Uterus (tissue), 4 donors: Measurements from ENCODE around the gene CEP104. TPM values are rescaled to one million over a fixed set of nuclear protein-coding genes. Genes with fewer than 3 reads are reported as not detected.

Source experiments
- DNase-seq, 2 donors: peaks; one replicate each; pipeline ENCODE4 v3.0.0-alpha.2; 2019 to 2020
- H3K27ac ChIP-seq, 2 donors: fragments of 200-600 bp; sonication (generic); 1 replicate in 1 of 2; 2 replicates in 1 of 2; pipeline ENCODE4 v1.5.1; 2016 to 2018
- H3K27me3 ChIP-seq, 2 donors: fragments of 200-600 bp; sonication (generic); one replicate each; pipeline ENCODE4 v1.5.1; 2018 to 2019; ENCODE audit warnings: control low read depth in 1 of 2
- H3K36me3 ChIP-seq, 2 donors: fragments of 200-600 bp; sonication (generic); one replicate each; pipeline ENCODE4 v1.5.1; 2019; ENCODE audit warnings: control low read depth in 1 of 2
- H3K4me1 ChIP-seq, 2 donors: fragments of 200-600 bp; sonication (generic); one replicate each; pipeline ENCODE4 v1.5.1; 2018 to 2019; ENCODE audit warnings: control low read depth in 1 of 2
- H3K4me3 ChIP-seq, 2 donors: fragments of 200-600 bp; sonication (generic); 1 replicate in 1 of 2; 2 replicates in 1 of 2; pipeline ENCODE4 v1.5.1; 2018 to 2019; ENCODE audit warnings: mild to moderate bottlenecking in 1 of 2
- H3K9me3 ChIP-seq, 2 donors: fragments of 200-600 bp; sonication (generic); one replicate each; pipeline ENCODE4 v1.5.1; 2019; ENCODE audit warnings: control low read depth in 1 of 2
- CTCF ChIP-seq, 4 experiments: fragments of 200-600 bp in 2 of 4; fragments of 450-650 bp in 2 of 4; sonication (generic) in 2 of 4; IDR thresholded peaks; one replicate each; pipeline ENCODE4 v1.5.1; 2016 to 2019; ENCODE audit warnings: antibody characterized with exemption in 4 of 4, mild to moderate bottlenecking in 2 of 4, moderate library complexity in 1 of 4
- POLR2A ChIP-seq, 2 donors: fragments of 450-650 bp; IDR thresholded peaks; one replicate each; pipeline ENCODE4 v1.6.1; 2016; ENCODE audit warnings: antibody characterized with exemption in 2 of 2, mild to moderate bottlenecking in 1 of 2, moderate library complexity in 1 of 2
- intact Hi-C: fragments of 100-400 bp; cut with DNase I; formaldehyde crosslinking; loops from one replicate; pipeline ENCODE4 v1.15.1; 2023; ENCODE audit warnings: low total_unique reads
- total RNA-seq, 4 donors: library from RNA; depleted of rRNA in 3 of 4; stranded (reverse); fragments of >200 nt in 3 of 4; gene quantifications; one replicate each; pipeline versions ENCODE4 v1.1.0 to v1.2.4, GENCODE V29; 2014 to 2023
- donor health status: DM: yes; HTN: yes; CAD: no.

CEP104 gene
- total RNA-seq, 4 donors from 2014 or later: 10.5 to 43.2 (median 22.1) TPM

DNA sequence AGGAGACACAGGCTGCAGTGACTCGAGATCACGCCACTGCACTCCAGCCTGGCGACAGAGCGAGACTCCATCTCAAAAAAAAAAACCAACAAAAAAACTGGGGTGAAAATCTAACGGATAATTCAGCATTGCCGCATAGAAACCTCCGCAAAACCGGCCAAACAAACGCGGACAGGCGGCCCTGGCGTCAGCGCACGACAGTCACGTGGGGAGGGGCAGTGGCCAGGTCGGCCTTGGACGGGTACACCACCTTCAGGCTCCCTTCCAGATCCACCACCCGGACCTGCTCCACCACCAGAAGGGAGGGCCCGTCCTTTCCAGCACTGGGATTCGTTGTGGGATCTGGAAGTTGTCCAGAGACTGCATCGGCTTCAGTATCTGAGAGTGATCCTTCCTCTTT is 76.1 kb downstream of the CEP104 start:
- TF ChIP-seq CTCF (IDR thresholded peaks at IDR 0.05) (no peak), POLR2A (IDR thresholded peaks at IDR 0.05) (no peak)
- H3K4me1 ChIP-seq: no peaks in the 10 kb centered on the region
- H3K9me3 ChIP-seq: no peaks in the 10 kb centered on the region
- no peaks in the 10 kb centered on the region for H3K27me3 ChIP-seq
- intact Hi-C loops: no loop called here
- H3K36me3 ChIP-seq: no peaks in the 10 kb centered on the region
- no peak overlapping the region for H3K4me3 ChIP-seq
- DNase-seq: no peak
- no peak overlapping the region for H3K27ac ChIP-seq

DNA sequence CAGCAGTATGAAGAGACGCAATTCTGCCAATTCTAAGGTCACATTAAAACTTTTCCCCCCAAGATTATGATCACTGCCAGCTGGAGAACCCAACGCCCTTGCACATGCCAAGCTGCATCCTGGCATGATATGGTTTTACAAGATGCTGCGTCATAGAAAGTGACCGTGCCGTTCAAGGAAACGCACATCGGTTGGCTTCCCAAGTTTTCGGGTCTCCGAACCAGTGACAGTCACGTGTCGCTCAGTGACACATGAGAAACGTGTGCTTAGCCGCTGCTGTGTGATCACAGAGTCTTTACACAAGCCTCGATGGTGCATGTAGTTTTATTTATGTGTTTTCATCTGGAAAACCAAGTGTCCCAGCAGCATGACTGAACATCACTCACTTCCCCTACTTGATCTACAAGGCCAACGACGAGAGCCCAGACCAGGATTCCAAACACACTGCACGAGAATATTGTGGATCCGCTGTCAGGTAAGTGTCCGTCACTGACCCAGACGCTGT is 77.0 kb downstream of the CEP104 start:
- intact Hi-C loops: no loop called here
- no peak overlapping the region for H3K27ac ChIP-seq
- no peaks in the 10 kb centered on the region for H3K27me3 ChIP-seq
- H3K4me3 ChIP-seq: no peak overlapping the region
- no peak for DNase-seq
- H3K4me1 ChIP-seq: peaks cover 0 to under 1% of the 10 kb centered on the region in 2 donors
- TF ChIP-seq CTCF (IDR thresholded peaks at IDR 0.05): no peak
- TF ChIP-seq POLR2A (IDR thresholded peaks at IDR 0.05): no peak
- no peaks in the 10 kb centered on the region for H3K36me3 ChIP-seq
- H3K9me3 ChIP-seq: no peaks in the 10 kb centered on the region

DNA sequence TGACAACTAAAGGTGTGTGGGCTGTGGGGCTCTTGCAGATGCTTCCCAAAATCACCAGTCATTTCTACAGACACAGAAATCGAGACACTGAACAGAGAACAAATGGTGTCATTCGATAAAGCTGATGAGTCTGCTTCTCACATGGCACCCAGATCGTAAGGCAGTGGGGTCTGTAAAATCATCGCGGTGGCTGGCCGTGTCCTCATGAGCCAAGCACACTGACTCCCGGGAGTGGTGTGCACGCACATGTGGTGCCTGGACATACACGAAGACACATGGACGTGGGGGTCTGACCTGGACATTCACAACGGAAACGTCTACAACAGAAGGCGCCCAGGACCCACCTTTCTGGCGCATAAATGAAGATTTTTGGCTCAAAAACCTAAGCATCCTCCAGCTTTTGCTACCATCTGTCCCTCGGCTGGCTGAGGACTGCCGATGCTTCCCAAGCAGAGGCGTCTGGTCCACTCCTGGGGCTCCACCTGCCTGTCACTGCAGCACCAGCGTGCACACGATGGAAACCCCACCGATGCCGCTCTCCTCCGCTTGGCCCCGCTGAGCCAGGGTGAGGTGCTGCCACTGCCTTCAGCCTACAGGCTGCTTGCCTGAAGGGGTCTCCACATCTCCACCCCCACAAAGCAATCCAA is 77.6 kb downstream of the CEP104 start:
- TF ChIP-seq POLR2A (IDR thresholded peaks at IDR 0.05) (no peak), CTCF (IDR thresholded peaks at IDR 0.05) (no peak)
- intact Hi-C loops: no loop called here
- no peaks in the 10 kb centered on the region for H3K9me3 ChIP-seq
- H3K27ac ChIP-seq: no peak overlapping the region
- H3K36me3 ChIP-seq: no peaks in the 10 kb centered on the region
- no peak for DNase-seq
- H3K4me1 ChIP-seq: peaks cover 0 to 6% of the 10 kb centered on the region in 2 donors
- H3K4me3 ChIP-seq: no peak overlapping the region
- no peaks in the 10 kb centered on the region for H3K27me3 ChIP-seq

DNA sequence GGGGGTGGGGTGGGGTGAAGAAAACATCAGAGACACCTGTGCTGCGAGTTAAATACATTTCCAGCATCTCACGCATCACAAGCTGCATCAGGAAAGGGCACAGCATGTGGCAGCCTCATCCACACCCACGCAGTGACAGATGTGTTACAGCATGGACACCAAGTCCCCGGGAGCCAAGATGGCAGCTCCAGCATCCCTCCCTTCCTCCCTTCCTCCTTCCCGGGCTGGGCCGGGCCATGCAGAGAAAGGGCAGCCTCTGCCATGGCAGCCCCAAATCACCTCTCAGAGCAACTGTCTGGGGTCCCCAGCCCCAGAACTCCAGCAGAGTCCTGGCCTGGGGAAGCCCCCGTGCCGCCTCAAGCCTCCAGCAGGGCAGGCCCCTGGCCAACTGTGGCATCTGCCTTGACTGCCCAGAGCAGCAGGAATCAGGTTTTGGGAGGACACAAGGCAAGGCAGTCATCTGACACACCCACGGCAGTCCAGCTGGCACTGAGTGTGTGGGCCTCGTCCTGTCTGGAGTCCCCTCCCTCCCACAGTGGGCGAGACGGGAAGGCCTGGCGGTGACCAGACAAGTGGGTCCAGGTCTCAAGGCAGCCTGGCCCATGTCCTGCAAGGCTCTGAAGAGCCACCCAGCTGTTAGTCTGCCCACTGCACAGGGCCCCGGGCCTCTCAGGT is 78.3 kb downstream of the CEP104 start:
- TF ChIP-seq CTCF (IDR thresholded peaks at IDR 0.05) (no peak), POLR2A (IDR thresholded peaks at IDR 0.05) (no peak)
- Histone ChIP-seq H3K27ac (no peak overlapping the region), H3K9me3 (no peaks in the 10 kb centered on the region), H3K36me3 (no peaks in the 10 kb centered on the region), H3K27me3 (no peaks in the 10 kb centered on the region), H3K4me1 (peaks cover 0 to 6% of the 10 kb centered on the region in 2 donors), H3K4me3 (no peak overlapping the region)
- DNase-seq: no peak
- intact Hi-C loops: no loop called here
